ENCODE measurements around the gene AMN1. TPM values are rescaled to one million over a fixed set of nuclear protein-coding genes. Genes with fewer than 3 reads are reported as not detected.
"Not testable (repeated sequence)": the region's sequence is repeated elsewhere in the genome, so short reads cannot be mapped to it uniquely, and the experiment has no call there.

Gene AMN1
- polyA plus RNA-seq, 6 donors from 2014 or later: 29.2 to 59.1 (median 37.0) TPM

DNA sequence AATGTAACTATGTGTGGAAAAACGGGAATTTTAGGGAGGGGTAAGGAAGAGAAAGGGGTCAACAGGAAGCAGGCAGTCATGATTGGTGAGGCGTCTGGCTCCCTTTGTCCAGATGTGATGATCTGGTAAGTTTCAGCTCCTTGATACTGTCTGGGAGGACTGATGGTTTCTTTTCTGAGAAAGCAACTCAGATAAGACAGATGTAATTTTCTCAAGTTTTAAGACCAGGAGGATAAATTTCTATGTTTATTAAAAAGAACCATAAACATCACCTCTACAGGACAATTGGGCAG is 21.9 kb upstream of the AMN1 start:
- Mint-ChIP-seq H3K9me3 (peaks cover 0 to 15% (median 8%) of the 10 kb centered on the region in 7 donors), H3K27ac (peak overlapping the region; percentile 37 to 93 (median 88)), H3K4me1 (peaks cover 45 to 68% (median 49%) of the 10 kb centered on the region in 3 donors), H3K4me3 (peak overlapping the region in 5 of 8 donors; percentile 25 to 80 (median 49)), H3K27me3 (no peaks in the 10 kb centered on the region), H3K36me3 (peaks cover 3 to 10% of the 10 kb centered on the region in 2 donors)
- DNase-seq: no peak
- no peak for ATAC-seq (ENCODE audit: low read depth in 2 of 2)

- Mint-ChIP-seq H3K4me1 (peaks cover 56 to 78% (median 64%) of the 10 kb centered on the region in 3 donors), H3K27me3 (no peaks in the 10 kb centered on the region), H3K27ac (peak overlapping the region; percentile 75 to 97 (median 93)), H3K9me3 (peaks cover 0 to 15% (median 8%) of the 10 kb centered on the region in 7 donors), H3K4me3 (peak overlapping the region; percentile 10 to 77 (median 59)), H3K36me3 (peaks cover 3 to 10% of the 10 kb centered on the region in 2 donors)
- ATAC-seq (ENCODE audit: low read depth in 2 of 2) (peak; percentile 19 to 36), DNase-seq (peak; percentile 41)
Observed at GRCh38 chr12:31749024-31749704, 20.3 kb upstream of the AMN1 start.

GRCh38 chr12:31745242-31745641 is 16.4 kb upstream of the AMN1 start:
- Mint-ChIP-seq H3K4me3 (peak overlapping the region in 4 of 8 donors; percentile 2 to 68 (median 43)), H3K9me3 (peaks cover 0 to 13% (median 8%) of the 10 kb centered on the region in 7 donors), H3K36me3 (peaks cover 9 to 10% of the 10 kb centered on the region in 2 donors), H3K4me1 (peaks cover 59 to 91% (median 80%) of the 10 kb centered on the region in 3 donors), H3K27me3 (no peaks in the 10 kb centered on the region), H3K27ac (peak overlapping the region; percentile 53 to 98 (median 86))
- DNase-seq: no peak
- no peak for ATAC-seq (ENCODE audit: low read depth in 2 of 2)

DNA sequence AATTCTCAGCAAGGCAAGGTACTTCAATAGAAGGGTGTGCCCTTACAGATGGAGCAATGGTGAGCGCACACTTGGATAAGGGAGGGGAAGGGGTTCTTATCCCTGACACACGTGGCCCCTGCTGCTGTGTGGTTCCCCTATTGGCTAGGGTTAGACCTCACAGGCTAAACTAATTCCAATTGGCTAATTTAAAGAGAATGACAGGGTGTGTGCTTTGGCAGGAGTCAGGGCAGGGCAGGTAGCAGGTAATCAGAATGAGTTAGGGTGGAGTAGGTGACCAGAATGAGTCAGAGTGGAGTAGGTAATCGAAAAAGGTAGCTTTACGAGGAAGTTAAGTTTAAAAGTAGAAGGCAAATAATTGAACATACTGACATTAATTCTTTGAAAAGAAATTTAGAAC is 15.5 kb upstream of the AMN1 start:
- ATAC-seq (ENCODE audit: low read depth in 2 of 2); H3K27me3 Mint-ChIP-seq; H3K36me3 Mint-ChIP-seq; H3K9me3 Mint-ChIP-seq; DNase-seq: not testable (repeated sequence)
- Mint-ChIP-seq H3K4me3 (peak overlapping the region in 5 of 8 donors; percentile 28 to 81 (median 65)), H3K27ac (peak overlapping the region; percentile 1 to 92 (median 68)), H3K4me1 (peaks cover 57 to 89% (median 75%) of the 10 kb centered on the region in 3 donors)

GRCh38 chr12:31742891-31743290 is 14.1 kb upstream of the AMN1 start:
- peaks cover 5 to 8% of the 10 kb centered on the region in 2 donors for H3K36me3 Mint-ChIP-seq
- ATAC-seq (ENCODE audit: low read depth in 2 of 2): peak; percentile 70
- peak; percentile 78 for DNase-seq
- H3K27me3 Mint-ChIP-seq: no peaks in the 10 kb centered on the region
- H3K27ac Mint-ChIP-seq: peak overlapping the region; percentile 48 to 92 (median 88)
- H3K4me3 Mint-ChIP-seq: peak overlapping the region; percentile 0 to 84 (median 66)
- peaks cover 0 to 3% (median 0%) of the 10 kb centered on the region in 7 donors for H3K9me3 Mint-ChIP-seq
- H3K4me1 Mint-ChIP-seq: peaks cover 57 to 89% (median 76%) of the 10 kb centered on the region in 3 donors

- Mint-ChIP-seq H3K27me3 (no peaks in the 10 kb centered on the region), H3K4me3 (peak overlapping the region in 3 of 8 donors; percentile 5 to 91 (median 22)), H3K36me3 (peaks cover 5 to 8% of the 10 kb centered on the region in 2 donors), H3K4me1 (peaks cover 54 to 80% (median 61%) of the 10 kb centered on the region in 3 donors), H3K9me3 (peaks cover 0 to 3% (median 0%) of the 10 kb centered on the region in 7 donors), H3K27ac (peak overlapping the region in 2 of 6 donors; percentile 15 to 92)
- ATAC-seq (ENCODE audit: low read depth in 2 of 2) (no peak), DNase-seq (no peak)
Observed at GRCh38 chr12:31740628-31741027, 11.8 kb upstream of the AMN1 start.

DNA sequence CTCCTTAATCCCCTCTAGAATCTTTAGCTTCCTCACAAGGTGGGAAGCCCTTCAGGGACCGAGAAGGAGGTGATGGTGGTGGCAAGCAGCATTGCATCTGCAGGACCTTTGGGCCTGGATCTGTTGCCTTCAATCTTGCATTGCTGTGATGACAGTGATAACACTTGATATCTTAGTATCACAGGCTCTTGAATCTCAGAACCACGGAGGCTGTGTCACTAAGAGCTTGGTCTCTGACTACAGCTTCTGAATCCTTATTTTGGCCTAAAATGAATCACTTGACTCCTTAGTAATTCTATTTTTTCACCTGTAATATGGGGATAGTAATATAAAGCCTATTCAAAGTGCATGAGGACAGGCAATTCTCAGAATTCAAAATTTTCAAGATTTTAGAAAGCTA is 8.9 kb upstream of the AMN1 start:
- ATAC-seq (ENCODE audit: low read depth in 2 of 2) (no peak), DNase-seq (no peak)
- Mint-ChIP-seq H3K27me3 (no peaks in the 10 kb centered on the region), H3K9me3 (peaks cover 0 to 5% (median 0%) of the 10 kb centered on the region in 7 donors), H3K4me1 (peaks cover 39 to 64% (median 39%) of the 10 kb centered on the region in 3 donors), H3K4me3 (peak overlapping the region in 1 of 8 donors; percentile 43), H3K27ac (peak overlapping the region in 1 of 6 donors; percentile 16), H3K36me3 (peaks cover under 1 to 2% of the 10 kb centered on the region in 2 donors)

DNA sequence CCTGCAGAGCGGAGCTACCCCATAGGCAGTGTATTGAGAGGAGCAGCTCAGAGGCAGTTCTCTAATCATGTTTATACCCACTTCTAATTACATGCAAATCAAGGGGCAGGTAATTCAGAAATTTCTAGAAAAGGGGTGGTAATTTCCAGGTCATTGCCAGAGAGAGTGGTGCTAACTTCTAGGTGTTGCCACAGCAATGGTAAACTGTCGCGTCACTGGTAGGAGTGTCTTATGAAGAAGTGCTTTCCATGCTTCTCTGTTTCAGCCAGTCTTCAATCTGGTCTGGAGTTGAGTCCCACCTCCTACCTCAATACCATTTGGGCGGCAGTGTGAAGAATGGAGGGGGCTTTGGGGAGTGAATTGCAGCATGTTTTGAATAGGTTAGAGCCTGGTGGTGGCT is 8.5 kb upstream of the AMN1 start:
- H3K27ac Mint-ChIP-seq: peak overlapping the region in 1 of 6 donors; percentile 16
- peaks cover 36 to 60% (median 39%) of the 10 kb centered on the region in 3 donors for H3K4me1 Mint-ChIP-seq
- H3K4me3 Mint-ChIP-seq: peak overlapping the region in 2 of 8 donors; percentile 43 to 61

DNA sequence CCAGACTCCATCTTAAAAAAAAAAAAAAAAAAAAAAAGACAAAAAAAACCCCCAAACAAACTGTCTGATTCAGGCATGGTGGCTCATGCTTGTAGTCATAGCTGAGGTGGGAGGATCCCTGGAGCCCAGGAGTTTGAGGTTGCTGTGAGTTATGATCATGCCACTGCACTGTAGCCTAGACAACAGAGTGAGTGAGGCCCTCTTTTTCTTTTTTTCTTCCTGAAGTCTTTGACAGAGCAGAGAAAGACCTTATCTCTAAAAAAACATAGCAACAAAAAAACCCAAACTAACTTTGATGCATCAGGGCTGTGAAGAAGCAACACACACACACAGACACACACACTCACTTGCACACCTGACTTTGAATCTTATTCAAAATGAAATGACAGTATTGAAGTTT is 7.7 kb upstream of the AMN1 start:
- H3K27ac Mint-ChIP-seq: no peak overlapping the region
- no peaks in the 10 kb centered on the region for H3K36me3 Mint-ChIP-seq
- peaks cover 28 to 57% (median 33%) of the 10 kb centered on the region in 3 donors for H3K4me1 Mint-ChIP-seq
- ATAC-seq (ENCODE audit: low read depth in 2 of 2) (peak; percentile 37 to 72), DNase-seq (no peak)
- peak overlapping the region in 1 of 8 donors; percentile 47 for H3K4me3 Mint-ChIP-seq
- peaks cover 0 to 5% (median 0%) of the 10 kb centered on the region in 7 donors for H3K9me3 Mint-ChIP-seq
- H3K27me3 Mint-ChIP-seq: no peaks in the 10 kb centered on the region

More for the DNA sequence above, 8.5 kb upstream of the AMN1 start:
- no peak for ATAC-seq (ENCODE audit: low read depth in 2 of 2)
- H3K9me3 Mint-ChIP-seq: peaks cover 0 to 5% (median 0%) of the 10 kb centered on the region in 7 donors
- no peaks in the 10 kb centered on the region for H3K27me3 Mint-ChIP-seq
- DNase-seq: no peak
- no peaks in the 10 kb centered on the region for H3K36me3 Mint-ChIP-seq

- not testable (repeated sequence) for H3K27me3 Mint-ChIP-seq; H3K4me3 Mint-ChIP-seq; ATAC-seq (ENCODE audit: low read depth in 2 of 2); H3K27ac Mint-ChIP-seq; DNase-seq
- Mint-ChIP-seq H3K9me3 (peaks cover 5 to 19% (median 10%) of the 10 kb centered on the region in 7 donors), H3K36me3 (peaks cover 5 to 15% of the 10 kb centered on the region in 2 donors), H3K4me1 (peaks cover 28 to 62% (median 31%) of the 10 kb centered on the region in 3 donors)
Observed at GRCh38 chr12:31733549-31734432, 5.0 kb upstream of the AMN1 start.

- DNase-seq (no peak), ATAC-seq (ENCODE audit: low read depth in 2 of 2) (no peak)
- Mint-ChIP-seq H3K4me1 (peaks cover 24 to 56% (median 24%) of the 10 kb centered on the region in 3 donors), H3K4me3 (no peak overlapping the region), H3K27me3 (no peaks in the 10 kb centered on the region), H3K27ac (peak overlapping the region in 5 of 6 donors; percentile 17 to 85 (median 74)), H3K9me3 (peaks cover 5 to 19% (median 10%) of the 10 kb centered on the region in 7 donors), H3K36me3 (peaks cover 5 to 15% of the 10 kb centered on the region in 2 donors)
Observed at GRCh38 chr12:31732926-31733548, 4.2 kb upstream of the AMN1 start.

DNA sequence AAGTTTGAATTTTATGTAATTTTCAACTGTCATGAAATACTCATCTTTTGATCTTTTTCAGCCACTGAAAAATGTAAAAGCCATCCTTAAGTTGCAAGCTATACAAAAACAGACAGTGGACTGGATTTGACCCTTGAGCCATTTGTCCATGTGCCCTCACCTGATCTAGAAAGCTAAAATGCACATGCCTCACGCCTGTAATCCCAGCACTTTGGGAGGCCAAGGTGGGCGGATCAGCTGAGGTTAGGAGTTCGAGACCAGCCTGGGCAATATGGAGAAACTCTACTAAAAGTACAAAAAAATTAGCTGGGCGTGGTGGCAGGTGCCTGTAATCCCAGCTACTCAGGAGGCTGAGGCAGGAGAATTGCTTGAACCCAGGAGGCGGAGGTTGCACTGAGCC is 2.4 kb upstream of the AMN1 start:
- H3K4me3 Mint-ChIP-seq: peak overlapping the region in 3 of 8 donors; percentile 28 to 76 (median 48)
- not testable (repeated sequence) for DNase-seq; ATAC-seq (ENCODE audit: low read depth in 2 of 2); H3K27me3 Mint-ChIP-seq; H3K27ac Mint-ChIP-seq
- H3K9me3 Mint-ChIP-seq: peaks cover 5 to 19% (median 10%) of the 10 kb centered on the region in 7 donors
- peaks cover 10 to 15% of the 10 kb centered on the region in 2 donors for H3K36me3 Mint-ChIP-seq
- peaks cover 27 to 59% (median 36%) of the 10 kb centered on the region in 3 donors for H3K4me1 Mint-ChIP-seq

- Mint-ChIP-seq H3K9me3 (peaks cover 3 to 19% (median 10%) of the 10 kb centered on the region in 7 donors), H3K4me3 (peak overlapping the region; percentile 99 to 100 (median 100))
- no peak for DNase-seq
Observed at GRCh38 chr12:31729705-31730104, 884 bp upstream of the AMN1 start.

More at GRCh38 chr12:31729705-31730104, 884 bp upstream of the AMN1 start:
- ATAC-seq (ENCODE audit: low read depth in 2 of 2): no peak
- Mint-ChIP-seq H3K36me3 (peaks cover 10 to 15% of the 10 kb centered on the region in 2 donors), H3K4me1 (peaks cover 25 to 70% (median 47%) of the 10 kb centered on the region in 3 donors), H3K27me3 (no peaks in the 10 kb centered on the region), H3K27ac (peak overlapping the region; percentile 26 to 99 (median 98))

Measured in naive B cell (primary cell).